Upper lobe of left lung (tissue), 4 donors: ENCODE data around the gene SMAD3.

ENCODE experiments used
- CTCF ChIP-seq, 6 experiments: fragments of 450-650 bp in 4 of 6; fragments of 200-600 bp in 2 of 6; sonication (generic) in 2 of 6; IDR thresholded peaks; one replicate each; pipeline ENCODE4 v1.5.1; 2016 to 2019; ENCODE audit warnings: antibody characterized with exemption in 6 of 6
- EP300 ChIP-seq, 4 donors: sonication (generic); formaldehyde crosslinking; IDR thresholded peaks; one replicate each; pipeline ENCODE4 v1.5.1; 2017; ENCODE audit warnings: antibody characterized with exemption in 4 of 4, control low read depth in 2 of 4
- POLR2AphosphoS5 ChIP-seq, 2 donors: sonication (generic); formaldehyde crosslinking; IDR thresholded peaks; one replicate each; pipeline ENCODE4 v1.5.1; 2017; ENCODE audit warnings: antibody characterized with exemption in 2 of 2

- TF ChIP-seq EP300 (IDR thresholded peaks at IDR 0.05) (no peak), CTCF (IDR thresholded peaks at IDR 0.05) (no peak), POLR2AphosphoS5 (IDR thresholded peaks at IDR 0.05) (no peak)
These were observed 106.8 kb downstream of the SMAD3 start for GRCh38 chr15:67172172-67172571.
